IMR-90 (cell line): Measurements from ENCODE around the gene TNS1. TPM values are rescaled to one million over a fixed set of nuclear protein-coding genes. Genes with fewer than 3 reads are reported as not detected.

Source experiments
- ATAC-seq: fragments of 200-7000 bp; cut with Tn5 transposase; 2 replicates; pipeline ENCODE4 v1.9.1; 2020; ENCODE audit warnings: low read depth, mild to moderate bottlenecking, moderate library complexity
- BruUV-seq: library from RNA; stranded (reverse); fragments of 400-500 nt; replicated peaks from 2 replicates; lab custom pipeline; 2021; lab: Mats Ljungman, UMichigan
- CTCF ChIA-PET: fragments of 300-600 bp; formaldehyde crosslinking; extraction: SDS; loops from one replicate; lab custom pipeline; 2021; ENCODE audit warnings: antibody characterized with exemption; lab: Yijun Ruan, JAX
- POLR2A ChIA-PET: fragments of 300-600 bp; sonication (Branson Sonifier 250); formaldehyde crosslinking; loops from one replicate; lab custom pipeline; 2022; ENCODE audit warnings: antibody characterized with exemption; ENCODE audit not compliant: unreplicated experiment; lab: Charles Lee
- DNase-seq: peaks from one replicate; pipeline ENCODE4 v3.0.0; 2013
- H2AFZ ChIP-seq: replicated peaks from 2 replicates; pipeline ENCODE3; 2013; ENCODE audit warnings: low read length, mild to moderate bottlenecking; ENCODE audit not compliant: poor library complexity
- H2AK5ac ChIP-seq: 2 replicates; pipeline ENCODE4 v1.6.1; 2013; ENCODE audit warnings: low read depth, low read length, inconsistent platforms
- H2AK9ac ChIP-seq: replicated peaks from 2 replicates; pipeline ENCODE3; 2013; ENCODE audit warnings: mild to moderate bottlenecking, low read depth, low read length, moderate library complexity; ENCODE audit not compliant: poor library complexity
- H2BK120ac ChIP-seq: 2 replicates; pipeline ENCODE4 v1.6.1; 2013; ENCODE audit warnings: low read depth, low read length, inconsistent platforms
- H2BK15ac ChIP-seq: 3 replicates; pipeline ENCODE4 v1.6.1; 2013; ENCODE audit warnings: low read depth, low read length, inconsistent platforms
- H2BK20ac ChIP-seq: 2 replicates; pipeline ENCODE4 v1.6.1; 2013; ENCODE audit warnings: low read depth, mild to moderate bottlenecking, inconsistent platforms, low read length, moderate library complexity
- H2BK5ac ChIP-seq: 2 replicates; pipeline ENCODE4 v1.6.1; 2013; ENCODE audit warnings: mild to moderate bottlenecking, low read depth, low read length, inconsistent platforms; ENCODE audit not compliant: poor library complexity, severe bottlenecking
- H3K14ac ChIP-seq: replicated peaks from 2 replicates; pipeline ENCODE4 v1.6.1; 2013; ENCODE audit warnings: low read depth, low read length, inconsistent platforms
- H3K18ac ChIP-seq: 2 replicates; pipeline ENCODE4 v1.6.1; 2013; ENCODE audit warnings: low read depth, low read length, control low read depth
- H3K23ac ChIP-seq: 2 replicates; pipeline ENCODE4 v1.6.1; 2013; ENCODE audit warnings: low read depth, low read length, inconsistent platforms
- H3K27ac ChIP-seq: 2 replicates; pipeline ENCODE4 v1.5.1; 2013; ENCODE audit warnings: mild to moderate bottlenecking, control low read depth, low read length; ENCODE audit not compliant: insufficient read depth
- H3K27me3 ChIP-seq: 2 replicates; pipeline ENCODE4 v1.6.1; 2013; ENCODE audit warnings: low read length; ENCODE audit not compliant: control insufficient read depth, insufficient read depth
- H3K36me3 ChIP-seq: 2 replicates; pipeline ENCODE4 v1.6.1; 2013; ENCODE audit warnings: low read length, mixed read lengths; ENCODE audit not compliant: control insufficient read depth, insufficient read depth
- H3K4ac ChIP-seq: 2 replicates; pipeline ENCODE4 v1.6.1; 2013; ENCODE audit warnings: low read depth, low read length, inconsistent platforms
- H3K4me1 ChIP-seq: 2 replicates; pipeline ENCODE4 v1.6.1; 2013; ENCODE audit warnings: low read length, mixed read lengths; ENCODE audit not compliant: control insufficient read depth, insufficient read depth
- H3K4me2 ChIP-seq: 2 replicates; pipeline ENCODE4 v1.6.1; 2013; ENCODE audit warnings: low read depth, mild to moderate bottlenecking, control low read depth, low read length, moderate library complexity
- H3K4me3 ChIP-seq: 2 replicates; pipeline ENCODE4 v1.5.1; 2013; ENCODE audit warnings: low read depth, mild to moderate bottlenecking, control low read depth, low read length, moderate library complexity; ENCODE audit not compliant: insufficient read depth
- H3K56ac ChIP-seq: 2 replicates; pipeline ENCODE4 v1.6.1; 2013; ENCODE audit warnings: low read length, inconsistent platforms; ENCODE audit not compliant: insufficient read depth; ENCODE audit errors: extremely low read depth
- H3K79me1 ChIP-seq, 2 experiments: 2 replicates each; pipeline ENCODE4 v1.6.1; 2013; ENCODE audit warnings: low read length in 2 of 2, inconsistent platforms in 1 of 2, low read depth in 1 of 2
- H3K9ac ChIP-seq: 2 replicates; pipeline ENCODE4 v1.6.1; 2013; ENCODE audit warnings: low read depth, low read length, control low read depth
- H3K9me1 ChIP-seq: 2 replicates; pipeline ENCODE4 v1.6.1; 2013; ENCODE audit warnings: low read length, inconsistent platforms; ENCODE audit not compliant: insufficient read depth
- H3K9me3 ChIP-seq: 2 replicates; pipeline ENCODE4 v1.6.1; 2013; ENCODE audit warnings: low read length; ENCODE audit not compliant: control insufficient read depth, insufficient read depth
- H4K20me1 ChIP-seq: 2 replicates; pipeline ENCODE4 v1.6.1; 2013; ENCODE audit warnings: low read length, inconsistent platforms; ENCODE audit not compliant: insufficient read depth
- H4K5ac ChIP-seq: 2 replicates; pipeline ENCODE4 v1.6.1; 2013; ENCODE audit warnings: mild to moderate bottlenecking, low read depth, low read length, control low read depth
- H4K8ac ChIP-seq, 2 experiments: 2 replicates each; pipeline ENCODE4 v1.6.1; 2013; ENCODE audit warnings: low read depth in 2 of 2, low read length in 2 of 2, control low read depth in 1 of 2, inconsistent platforms in 1 of 2
- H4K91ac ChIP-seq: 2 replicates; pipeline ENCODE4 v1.6.1; 2013; ENCODE audit warnings: low read depth, low read length, inconsistent platforms; ENCODE audit not compliant: insufficient read depth
- FOS ChIP-seq: fragments of 150-350 bp; IDR thresholded peaks from 2 replicates; pipeline ENCODE4 v1.6.1; 2016; ENCODE audit warnings: low read depth, low read length
- MAFK ChIP-seq: IDR thresholded peaks from 2 replicates; pipeline ENCODE4 v1.6.1; 2012; ENCODE audit warnings: low read depth, low read length, improper control_type of control experiment
- MAZ ChIP-seq: IDR thresholded peaks from 2 replicates; pipeline ENCODE4 v1.6.1; 2012; ENCODE audit warnings: low read depth, mild to moderate bottlenecking, low read length, improper control_type of control experiment, moderate library complexity, borderline replicate concordance
- MXI1 ChIP-seq: IDR thresholded peaks from 2 replicates; pipeline ENCODE4 v1.6.1; 2012; ENCODE audit warnings: low read depth, mild to moderate bottlenecking, low read length, moderate library complexity, borderline replicate concordance
- WGBS, 2 experiments: methylation state at CpG; one replicate each; pipeline versions ENCODE4 v1.1.5 to v1.1.7; 2013; ENCODE audit warnings: missing lambda C conversion rate in 2 of 2; ENCODE audit not compliant: insufficient read length in 1 of 2; ENCODE audit errors: extremely low coverage in 2 of 2; 5-methylcytosine and 5-hydroxymethylcytosine counted together
- dilution Hi-C: fragments of 300-500 bp; cut with HindIII; formaldehyde crosslinking; loops from one replicate; pipeline ENCODE4 v1.14.3; 2018; ENCODE audit warnings: low sequenced_read_pairs; ENCODE audit not compliant: unreplicated experiment
- in situ Hi-C: fragments of 300-500 bp; cut with MboI; formaldehyde crosslinking; loops from 3 replicates; pipeline ENCODE4 v1.14.3; 2019; ENCODE audit warnings: low sequenced_read_pairs, inconsistent platforms, mixed read lengths
- intact Hi-C: fragments of 100-400 bp; cut with micrococcal nuclease; formaldehyde crosslinking; loops from 2 replicates; pipeline ENCODE4 v1.10.0; 2022
- polyA plus RNA-seq, 3 experiments: library from polyadenylated mRNA; depleted of rRNA; stranded (reverse); fragments of >200 nt; gene quantifications; 2 replicates each; pipeline ENCODE4 v1.2.3, GENCODE V29; 2012; ENCODE audit warnings: low replicate concordance in 1 of 3
- total RNA-seq: library from RNA; depleted of rRNA; stranded (reverse); fragments of >200 nt; gene quantifications from 2 replicates; pipeline ENCODE4 v1.2.3, GENCODE V29; 2012

Gene TNS1
- total and polyA plus RNA-seq, 2 of the 4 experiments (the other 2 are of a cell fraction), result 41.1 to 45.2 TPM

GRCh38 chr2:218024336-218024735, 21.5 kb upstream of the TNS1 start:
- H3K36me3 ChIP-seq, result no peaks in the 10 kb centered on the region
- no TSS peak for BruUV-seq
- ChIA-PET POLR2A (no interaction called here), CTCF (no interaction called here)
- H2BK5ac ChIP-seq, result no peak overlapping the region
- H3K18ac ChIP-seq, result no peak overlapping the region
- H3K4ac ChIP-seq, result no peak overlapping the region
- no peak overlapping the region for H2AFZ ChIP-seq
- no peak overlapping the region for H3K4me2 ChIP-seq
- no peak overlapping the region for H2BK120ac ChIP-seq
- intact Hi-C loops, result no loop called here
- H2AK5ac ChIP-seq, result no peak overlapping the region
- no peak for TF ChIP-seq FOS
- no peak for TF ChIP-seq MAFK
- no peak for TF ChIP-seq MXI1
- no peak for TF ChIP-seq MAZ
- ATAC-seq (no peak), DNase-seq (no peak)
- no peak overlapping the region for H4K91ac ChIP-seq
- no peak overlapping the region for H3K56ac ChIP-seq
- H3K27ac ChIP-seq, result no peak overlapping the region
- H4K20me1 ChIP-seq, result no peaks in the 10 kb centered on the region
- no peak overlapping the region for H2BK20ac ChIP-seq
- H3K9ac ChIP-seq, result no peak overlapping the region
- in situ Hi-C loops, result no loop called here
- dilution Hi-C loops, result no loop called here
- no peak overlapping the region for H2BK15ac ChIP-seq
- H3K79me1 ChIP-seq, result no peaks in the 10 kb centered on the region
- no CpG with 5 or more reads among the region's 2 CpGs for whole genome bisulfite sequencing, 2 experiments
- peaks cover 28% of the 10 kb centered on the region; the same call in 1 of the 2 replicates for H3K27me3 ChIP-seq
- H3K9me1 ChIP-seq, result no peaks in the 10 kb centered on the region; the same call in 1 of the 2 replicates
- no peak overlapping the region for H3K14ac ChIP-seq
- H3K4me1 ChIP-seq, result no peaks in the 10 kb centered on the region
- no peak overlapping the region for H4K5ac ChIP-seq
- H3K9me3 ChIP-seq, result no peaks in the 10 kb centered on the region
- no peak overlapping the region; the same call in 1 of the 2 replicates for H3K23ac ChIP-seq
- H2AK9ac ChIP-seq, result no peak overlapping the region
- H3K4me3 ChIP-seq, result no peak overlapping the region
- no peak overlapping the region for H4K8ac ChIP-seq
